OCI-LY3 (cell line): Measurements from ENCODE around the gene CENPU.

Experiments used
- H2AFZ ChIP-seq: fragments of 200-600, 300-600 bp; shearing (Covaris generic); 2 replicates; pipeline ENCODE4 v1.6.0; 2014; ENCODE audit warnings: antibody characterized with exemption, low read depth, low read length
- H3K27ac ChIP-seq: fragments of 200-600, 300-600 bp; sonication (generic); 2 replicates; pipeline ENCODE4 v1.5.1; 2014; ENCODE audit warnings: mild to moderate bottlenecking, low read length, moderate library complexity, mixed read lengths
- H3K27me3 ChIP-seq: fragments of 200-600, 300-600 bp; sonication (generic); 2 replicates; pipeline ENCODE4 v1.6.1; 2014; ENCODE audit warnings: low read depth, low read length, mixed read lengths
- H3K36me3 ChIP-seq: fragments of 200-600, 300-600 bp; sonication (generic); replicated peaks from 2 replicates; pipeline ENCODE3; 2014; ENCODE audit warnings: low read depth, low read length, mixed read lengths
- H3K4me1 ChIP-seq: fragments of 300-600, 200-600 bp; sonication (generic); 2 replicates; pipeline ENCODE4 v1.6.1; 2014; ENCODE audit warnings: low read length, mixed read lengths
- H3K4me2 ChIP-seq: fragments of 200-600, 300-600 bp; sonication (generic); 2 replicates; pipeline ENCODE4 v1.6.1; 2014; ENCODE audit warnings: low read length, mixed read lengths
- H3K4me3 ChIP-seq: fragments of 300-600, 200-600 bp; sonication (generic); 2 replicates; pipeline ENCODE4 v1.5.1; 2014; ENCODE audit warnings: antibody characterized with exemption, mild to moderate bottlenecking, low read length, moderate library complexity
- H3K79me2 ChIP-seq: fragments of 300-600, 200-600 bp; shearing (Covaris generic); 2 replicates; pipeline ENCODE4 v1.6.1; 2014; ENCODE audit warnings: mild to moderate bottlenecking, low read length, mixed read lengths
- H3K9ac ChIP-seq: fragments of 300-600, 200-600 bp; shearing (Covaris generic); 2 replicates; pipeline ENCODE4 v1.6.0; 2014; ENCODE audit warnings: mild to moderate bottlenecking, low read length, moderate library complexity
- H3K9me3 ChIP-seq: fragments of 200-600, 300-600 bp; shearing (Covaris generic); 2 replicates; pipeline ENCODE4 v1.6.1; 2014; ENCODE audit warnings: low read length, mixed read lengths; ENCODE audit not compliant: insufficient read depth
- H4K20me1 ChIP-seq: fragments of 200-600, 300-600 bp; sonication (generic); 2 replicates; pipeline ENCODE4 v1.6.1; 2016; ENCODE audit warnings: low read length, mixed read lengths; ENCODE audit not compliant: insufficient read depth
- CTCF ChIP-seq: fragments of 200-600, 300-600 bp; sonication (generic); IDR thresholded peaks from 2 replicates; pipeline ENCODE4 v1.5.1; 2014; ENCODE audit warnings: antibody characterized with exemption, low read length, low read depth
- EZH2phosphoT487 ChIP-seq: fragments of 200-600 bp; shearing (Covaris generic); IDR thresholded peaks from 2 replicates; pipeline ENCODE4 v1.6.1; 2018; ENCODE audit warnings: antibody characterized with exemption, mixed run types, low read depth

Gene CENPU

GRCh38 chr4:184731056-184731455 lies 2.8 kb downstream of the CENPU start:
- Histone ChIP-seq H3K4me1 (peaks cover 6% of the 10 kb centered on the region; the same call in 1 of the 2 replicates), H4K20me1 (peaks cover 4% of the 10 kb centered on the region; the same call in 1 of the 2 replicates), H3K4me3 (no peak overlapping the region), H3K9me3 (no peaks in the 10 kb centered on the region), H3K9ac (no peak overlapping the region), H3K4me2 (no peak overlapping the region), H3K27me3 (no peaks in the 10 kb centered on the region), H3K79me2 (peaks cover 37% of the 10 kb centered on the region), H3K36me3 (no peaks in the 10 kb centered on the region), H3K27ac (no peak overlapping the region), H2AFZ (no peak overlapping the region)
- no peak for TF ChIP-seq EZH2phosphoT487
- no peak for TF ChIP-seq CTCF

- H3K4me1 ChIP-seq, result peaks cover 6% of the 10 kb centered on the region; the same call in 1 of the 2 replicates
- H3K9ac ChIP-seq, result no peak overlapping the region
- H3K27ac ChIP-seq, result no peak overlapping the region
- no peak overlapping the region for H3K4me2 ChIP-seq
- H3K27me3 ChIP-seq, result no peaks in the 10 kb centered on the region
- peaks cover 37% of the 10 kb centered on the region for H3K79me2 ChIP-seq
- H3K4me3 ChIP-seq, result no peak overlapping the region
- H3K36me3 ChIP-seq, result no peaks in the 10 kb centered on the region
- no peaks in the 10 kb centered on the region for H3K9me3 ChIP-seq
- TF ChIP-seq CTCF (no peak), EZH2phosphoT487 (no peak)
- H4K20me1 ChIP-seq, result peaks cover 4% of the 10 kb centered on the region; the same call in 1 of the 2 replicates
- H2AFZ ChIP-seq, result no peak overlapping the region
Observed at GRCh38 chr4:184729946-184730345, 4.0 kb downstream of the CENPU start.

- no peak overlapping the region for H3K4me3 ChIP-seq
Observed at GRCh38 chr4:184728858-184729257, 5.0 kb downstream of the CENPU start.

GRCh38 chr4:184727430-184727829 lies 6.5 kb downstream of the CENPU start:
- Histone ChIP-seq H3K9me3 (no peaks in the 10 kb centered on the region), H3K4me3 (no peak overlapping the region), H2AFZ (no peak overlapping the region), H4K20me1 (peaks cover 4% of the 10 kb centered on the region; the same call in 1 of the 2 replicates), H3K36me3 (no peaks in the 10 kb centered on the region), H3K9ac (no peak overlapping the region), H3K27me3 (no peaks in the 10 kb centered on the region), H3K27ac (no peak overlapping the region), H3K79me2 (peaks cover 23% of the 10 kb centered on the region), H3K4me2 (no peak overlapping the region), H3K4me1 (peaks cover 6% of the 10 kb centered on the region; the same call in 1 of the 2 replicates)
- no peak for TF ChIP-seq CTCF
- TF ChIP-seq EZH2phosphoT487, result no peak

More at GRCh38 chr4:184728858-184729257, 5.0 kb downstream of the CENPU start:
- TF ChIP-seq EZH2phosphoT487 (no peak), CTCF (no peak)
- peaks cover 6% of the 10 kb centered on the region; the same call in 1 of the 2 replicates for H3K4me1 ChIP-seq
- no peaks in the 10 kb centered on the region for H3K9me3 ChIP-seq
- no peak overlapping the region for H3K4me2 ChIP-seq
- peaks cover 37% of the 10 kb centered on the region for H3K79me2 ChIP-seq
- no peaks in the 10 kb centered on the region for H3K36me3 ChIP-seq
- H3K27ac ChIP-seq, result no peak overlapping the region
- H4K20me1 ChIP-seq, result peaks cover 4% of the 10 kb centered on the region; the same call in 1 of the 2 replicates
- H3K27me3 ChIP-seq, result no peaks in the 10 kb centered on the region
- H2AFZ ChIP-seq, result no peak overlapping the region
- no peak overlapping the region for H3K9ac ChIP-seq
